Adipose tissue (tissue), 3 donors: ENCODE measurements around the gene DAAM2. TPM values are rescaled to one million over a fixed set of nuclear protein-coding genes. Genes with fewer than 3 reads are reported as not detected.

Source experiments
- H3K27ac ChIP-seq: one replicate; pipeline ENCODE4 v1.5.1; 2013; ENCODE audit warnings: low read depth, low read length
- WGBS, 3 donors: extraction: QIAGEN DNeasy Blood & Tissue Kit; methylation state at CpG; one replicate each; pipeline ENCODE4 v1.1.7; 2013; 5-methylcytosine and 5-hydroxymethylcytosine counted together
- polyA plus RNA-seq, 3 donors: library from polyadenylated mRNA; stranded (reverse); fragments of 200-250 nt; gene quantifications; one replicate each; pipeline ENCODE4 v1.2.3, GENCODE V29; 2013
- donor health status: healthy with polysubstance abuse.
- donor health status: Bipolar disorder and iron deficiency.
- donor health status: healthy.

Gene DAAM2
- polyA plus RNA-seq, 3 donors, result 6.4 to 51.6 (median 16.7) TPM

GRCh38 chr6:39778581-39779255 lies 13.5 kb upstream of the DAAM2 start:
- no peak overlapping the region for H3K27ac ChIP-seq
- WGBS, 3 donors, result 65 to 87% (median 78%) methylated on average over 2 of the region's 2 CpGs

GRCh38 chr6:39785281-39785680 lies 6.9 kb upstream of the DAAM2 start:
- H3K27ac ChIP-seq, result no peak overlapping the region
- WGBS, 3 donors, result 74 to 82% (median 77%) methylated on average over 2 of the region's 2 CpGs

GRCh38 chr6:39786649-39787048 lies 5.5 kb upstream of the DAAM2 start:
- no peak overlapping the region for H3K27ac ChIP-seq
- 71 to 83% (median 73%) methylated on average over 1 of the region's 1 CpG for WGBS, 3 donors

GRCh38 chr6:39787322-39787721 lies 4.9 kb upstream of the DAAM2 start:
- WGBS, 3 donors, result 85 to 90% (median 88%) methylated on average over 8 of the region's 8 CpGs
- no peak overlapping the region for H3K27ac ChIP-seq

GRCh38 chr6:39790772-39791171 lies 1.4 kb upstream of the DAAM2 start:
- 47 to 85% (median 76%) methylated on average over 5 of the region's 5 CpGs for WGBS, 3 donors
- no peak overlapping the region for H3K27ac ChIP-seq

- H3K27ac ChIP-seq, result no peak overlapping the region
- 17 to 25% (median 19%) methylated on average over 1 of the region's 1 CpG for WGBS, 3 donors
Measured at GRCh38 chr6:39791311-39791710, 865 bp upstream of the DAAM2 start.

- no peak overlapping the region for H3K27ac ChIP-seq
- 9 to 19% (median 17%) methylated on average over 29 of the region's 29 CpGs for WGBS, 3 donors
Measured at GRCh38 chr6:39792540-39793450, 619 bp downstream of the DAAM2 start.

GRCh38 chr6:39793516-39793915 lies 1.3 kb downstream of the DAAM2 start:
- H3K27ac ChIP-seq, result no peak overlapping the region
- WGBS, 3 donors, result 29 to 39% (median 34%) methylated on average over 7 of the region's 7 CpGs

- 74 to 92% (median 82%) methylated on average over 5 of the region's 5 CpGs for WGBS, 3 donors
- H3K27ac ChIP-seq, result no peak overlapping the region
Measured at GRCh38 chr6:39794231-39794630, 2.1 kb downstream of the DAAM2 start.

GRCh38 chr6:39797751-39798150 lies 5.6 kb downstream of the DAAM2 start:
- H3K27ac ChIP-seq, result no peak overlapping the region
- WGBS, 3 donors, result 90 to 91% (median 91%) methylated on average over 2 of the region's 2 CpGs

- 90 to 95% (median 91%) methylated on average over 10 of the region's 10 CpGs for WGBS, 3 donors
- H3K27ac ChIP-seq, result no peak overlapping the region
Measured at GRCh38 chr6:39800034-39801032, 8.2 kb downstream of the DAAM2 start.

- no peak overlapping the region for H3K27ac ChIP-seq
- 45 to 61% (median 58%) methylated on average over 11 of the region's 11 CpGs for WGBS, 3 donors
Measured at GRCh38 chr6:39801456-39802251, 9.5 kb downstream of the DAAM2 start.

- no peak overlapping the region for H3K27ac ChIP-seq
- WGBS, 3 donors, result 33 to 70% (median 43%) methylated on average over 3 of the region's 3 CpGs
Measured at GRCh38 chr6:39803872-39804271, 11.7 kb downstream of the DAAM2 start.

GRCh38 chr6:39804466-39805065 lies 12.4 kb downstream of the DAAM2 start:
- WGBS, 3 donors, result 83 to 92% (median 88%) methylated on average over 5 of the region's 5 CpGs
- no peak overlapping the region for H3K27ac ChIP-seq

GRCh38 chr6:39806278-39806677 lies 14.1 kb downstream of the DAAM2 start:
- no peak overlapping the region for H3K27ac ChIP-seq
- WGBS, 3 donors, result 74 to 96% (median 75%) methylated on average over 1 of the region's 1 CpG

GRCh38 chr6:39808346-39808745 lies 16.2 kb downstream of the DAAM2 start:
- WGBS, 3 donors, result 80 to 85% (median 83%) methylated on average over 3 of the region's 3 CpGs
- H3K27ac ChIP-seq, result no peak overlapping the region

- 51 to 74% (median 52%) methylated on average over 5 of the region's 5 CpGs for WGBS, 3 donors
- no peak overlapping the region for H3K27ac ChIP-seq
Measured at GRCh38 chr6:39808964-39809363, 16.8 kb downstream of the DAAM2 start.
